HepG2 (cell line): ENCODE results near the gene WNK1. TPM values are rescaled to one million over a fixed set of nuclear protein-coding genes. Genes with fewer than 3 reads are reported as not detected.
A peak's percentile ranks its signal among the peaks of the same experiment; 100 is the strongest.

Experiments
- ARID5B ChIP-seq: IDR thresholded peaks from 2 replicates; pipeline ENCODE4 v1.4.0; 2020; ENCODE audit warnings: mild to moderate bottlenecking, missing genetic modification reagents
- CREM ChIP-seq, 2 experiments: sonication (generic) in 1 of 2; formaldehyde crosslinking in 1 of 2; IDR thresholded peaks; 2 replicates each; pipeline versions ENCODE4 v1.4.0 to v1.6.1; 2016 to 2020; ENCODE audit warnings: antibody characterized with exemption in 1 of 2, mild to moderate bottlenecking in 1 of 2, missing genetic modification reagents in 1 of 2
- FOXP4 ChIP-seq: sonication (generic); formaldehyde crosslinking; IDR thresholded peaks from 2 replicates; pipeline ENCODE4 v1.4.0; 2020; ENCODE audit warnings: missing genetic modification reagents
- KMT2A ChIP-seq: sonication (generic); formaldehyde crosslinking; IDR thresholded peaks from 2 replicates; pipeline ENCODE4 v1.4.0; 2020; ENCODE audit warnings: missing genetic modification reagents
- MAZ ChIP-seq, 2 experiments: sonication (generic) in 1 of 2; formaldehyde crosslinking in 1 of 2; IDR thresholded peaks; 2 replicates each; pipeline versions ENCODE4 v1.5.0 to v1.6.1; 2012 to 2020; ENCODE audit warnings: low read depth in 2 of 2, mild to moderate bottlenecking in 2 of 2, borderline replicate concordance in 1 of 2, improper control_type of control experiment in 1 of 2, low read length in 1 of 2, missing genetic modification reagents in 1 of 2, moderate library complexity in 1 of 2
- MYNN ChIP-seq: sonication (generic); formaldehyde crosslinking; IDR thresholded peaks from 2 replicates; pipeline ENCODE4 v1.4.0; 2020; ENCODE audit warnings: mild to moderate bottlenecking, low read depth, missing genetic modification reagents
- SIN3A ChIP-seq: IDR thresholded peaks from 2 replicates; pipeline ENCODE4 v1.6.1; 2011; ENCODE audit warnings: low read depth, mild to moderate bottlenecking, control low read depth, low read length, borderline replicate concordance
- TBX2 ChIP-seq: sonication (generic); formaldehyde crosslinking; IDR thresholded peaks from 2 replicates; pipeline ENCODE4 v1.5.0; 2020; ENCODE audit warnings: missing genetic modification reagents, mild to moderate bottlenecking, borderline replicate concordance
- ZBTB2 ChIP-seq: sonication (generic); formaldehyde crosslinking; IDR thresholded peaks from 2 replicates; pipeline ENCODE4 v1.8.0; 2022; ENCODE audit warnings: low read depth, missing genetic modification reagents
- ZNF143 ChIP-seq: sonication (generic); formaldehyde crosslinking; IDR thresholded peaks from 2 replicates; pipeline ENCODE4 v1.4.0; 2020; ENCODE audit warnings: missing genetic modification reagents
- ZNF597 ChIP-seq: sonication (generic); formaldehyde crosslinking; IDR thresholded peaks from 2 replicates; pipeline ENCODE4 v1.5.0; 2020; ENCODE audit warnings: missing genetic modification reagents
- polyA plus RNA-seq, 8 experiments: library from polyadenylated mRNA; depleted of rRNA in 3 of 8; stranded (reverse) in 7 of 8; unstranded in 1 of 8; fragments of >200 nt; fragmentation: Illumina TruSeq in 4 of 8; extraction: Trizol in 4 of 8; gene quantifications; 2 replicates each; pipeline versions ENCODE4 v1.2.1 to v1.2.3, GENCODE V29; 2011 to 2016; ENCODE audit warnings: low read depth in 4 of 8, missing spikeins in 1 of 8, mixed read lengths in 1 of 8; ENCODE audit not compliant: insufficient read depth in 1 of 8
- total RNA-seq, 5 experiments: library from RNA; depleted of rRNA; stranded (reverse); fragments of >200 nt; fragmentation: Illumina TruSeq; extraction: Trizol; gene quantifications; 2 replicates each; pipeline ENCODE4 v1.2.3, GENCODE V29; 2016; ENCODE audit warnings: low read depth in 1 of 5
- TF ChIP-seq, protein P1 (sequence below): sonication (generic); formaldehyde crosslinking; IDR thresholded peaks from 2 replicates; pipeline ENCODE4 v1.4.0; 2020; ENCODE audit warnings: missing genetic modification reagents, borderline replicate concordance

The WNK1 gene
- total and polyA plus RNA-seq, 2 of the 13 experiments (the other 11 are each of a cell fraction or from before 2014, with no cell fraction given): 31.1 to 54.8 TPM

GRCh38 chr12:751999-752694, at the start of gene WNK1 (continued):
- TF ChIP-seq FOXP4 (peak; percentile 22; the same call in 1 of the 2 replicates), TBX2 (CRISPR knock-in tag) (peak; percentile 43; the same call in 1 of the 2 replicates), MAZ (IDR thresholded peaks at IDR 0.05; ENCODE audit: borderline replicate concordance, low read depth, low read length) (peak; percentile 34), MAZ (CRISPR knock-in tag; IDR thresholded peaks at IDR 0.05; ENCODE audit: low read depth) (no peak; the same call in 1 of the 2 replicates), ZNF143 (CRISPR knock-in tag) (peak; percentile 92), ZNF597 (CRISPR knock-in tag) (peak; percentile 94; the same call in 1 of the 2 replicates), KMT2A (peak; percentile 49; the same call in 1 of the 2 replicates), SIN3A (peak; percentile 55; the same call in 1 of the 2 replicates), MYNN (CRISPR knock-in tag) (no peak), CREM (IDR thresholded peaks at IDR 0.05) (peak; percentile 98), CREM (CRISPR knock-in tag; IDR thresholded peaks at IDR 0.05) (no peak), ARID5B (CRISPR knock-in tag) (0 out of 2 replicates have a peak, but pooled peaks have one; percentile 11), ZBTB2 (CRISPR knock-in tag) (no peak)
- TF ChIP-seq, protein P1, sequence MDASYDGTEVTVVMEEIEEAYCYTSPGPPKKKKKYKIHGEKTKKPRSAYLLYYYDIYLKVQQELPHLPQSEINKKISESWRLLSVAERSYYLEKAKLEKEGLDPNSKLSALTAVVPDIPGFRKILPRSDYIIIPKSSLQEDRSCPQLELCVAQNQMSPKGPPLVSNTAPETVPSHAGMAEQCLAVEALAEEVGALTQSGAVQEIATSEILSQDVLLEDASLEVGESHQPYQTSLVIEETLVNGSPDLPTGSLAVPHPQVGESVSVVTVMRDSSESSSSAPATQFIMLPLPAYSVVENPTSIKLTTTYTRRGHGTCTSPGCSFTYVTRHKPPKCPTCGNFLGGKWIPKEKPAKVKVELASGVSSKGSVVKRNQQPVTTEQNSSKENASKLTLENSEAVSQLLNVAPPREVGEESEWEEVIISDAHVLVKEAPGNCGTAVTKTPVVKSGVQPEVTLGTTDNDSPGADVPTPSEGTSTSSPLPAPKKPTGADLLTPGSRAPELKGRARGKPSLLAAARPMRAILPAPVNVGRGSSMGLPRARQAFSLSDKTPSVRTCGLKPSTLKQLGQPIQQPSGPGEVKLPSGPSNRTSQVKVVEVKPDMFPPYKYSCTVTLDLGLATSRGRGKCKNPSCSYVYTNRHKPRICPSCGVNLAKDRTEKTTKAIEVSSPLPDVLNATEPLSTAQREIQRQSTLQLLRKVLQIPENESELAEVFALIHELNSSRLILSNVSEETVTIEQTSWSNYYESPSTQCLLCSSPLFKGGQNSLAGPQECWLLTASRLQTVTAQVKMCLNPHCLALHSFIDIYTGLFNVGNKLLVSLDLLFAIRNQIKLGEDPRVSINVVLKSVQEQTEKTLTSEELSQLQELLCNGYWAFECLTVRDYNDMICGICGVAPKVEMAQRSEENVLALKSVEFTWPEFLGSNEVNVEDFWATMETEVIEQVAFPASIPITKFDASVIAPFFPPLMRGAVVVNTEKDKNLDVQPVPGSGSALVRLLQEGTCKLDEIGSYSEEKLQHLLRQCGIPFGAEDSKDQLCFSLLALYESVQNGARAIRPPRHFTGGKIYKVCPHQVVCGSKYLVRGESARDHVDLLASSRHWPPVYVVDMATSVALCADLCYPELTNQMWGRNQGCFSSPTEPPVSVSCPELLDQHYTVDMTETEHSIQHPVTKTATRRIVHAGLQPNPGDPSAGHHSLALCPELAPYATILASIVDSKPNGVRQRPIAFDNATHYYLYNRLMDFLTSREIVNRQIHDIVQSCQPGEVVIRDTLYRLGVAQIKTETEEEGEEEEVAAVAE (CRISPR knock-in tag): peak; percentile 64
